ENCODE results near the gene ZDHHC5. TPM values are rescaled to one million over a fixed set of nuclear protein-coding genes. Genes with fewer than 3 reads are reported as not detected.
A peak's percentile ranks its signal among the peaks of the same experiment; 100 is the strongest.

Gene ZDHHC5
- total RNA-seq, 1 donor from 2014 or later: 60.7 TPM

DNA sequence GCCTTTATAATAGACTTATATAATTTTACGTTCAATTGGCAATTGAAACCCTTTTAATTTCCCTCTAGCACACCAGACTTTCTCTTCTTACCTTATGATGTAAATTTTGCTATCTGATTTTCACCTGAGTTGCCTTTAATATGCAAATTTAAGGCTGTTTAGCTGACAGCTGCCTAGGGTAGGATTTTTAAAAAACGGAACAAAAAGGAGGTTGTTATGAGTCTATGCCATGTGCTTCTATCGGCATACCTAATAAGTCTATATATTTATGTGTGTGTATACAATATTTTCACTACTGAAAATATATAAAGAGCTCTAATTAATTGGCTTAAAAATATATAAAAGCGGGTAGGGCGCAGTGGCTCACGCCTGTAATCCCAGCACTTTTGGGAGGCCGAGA is 61.6 kb downstream of the ZDHHC5 start:
- no peak for DNase-seq (ENCODE audit: low spot score)

GRCh38 chr11:57732661-57733060 is 64.7 kb downstream of the ZDHHC5 start:
- no peak for DNase-seq (ENCODE audit: low spot score)

DNA sequence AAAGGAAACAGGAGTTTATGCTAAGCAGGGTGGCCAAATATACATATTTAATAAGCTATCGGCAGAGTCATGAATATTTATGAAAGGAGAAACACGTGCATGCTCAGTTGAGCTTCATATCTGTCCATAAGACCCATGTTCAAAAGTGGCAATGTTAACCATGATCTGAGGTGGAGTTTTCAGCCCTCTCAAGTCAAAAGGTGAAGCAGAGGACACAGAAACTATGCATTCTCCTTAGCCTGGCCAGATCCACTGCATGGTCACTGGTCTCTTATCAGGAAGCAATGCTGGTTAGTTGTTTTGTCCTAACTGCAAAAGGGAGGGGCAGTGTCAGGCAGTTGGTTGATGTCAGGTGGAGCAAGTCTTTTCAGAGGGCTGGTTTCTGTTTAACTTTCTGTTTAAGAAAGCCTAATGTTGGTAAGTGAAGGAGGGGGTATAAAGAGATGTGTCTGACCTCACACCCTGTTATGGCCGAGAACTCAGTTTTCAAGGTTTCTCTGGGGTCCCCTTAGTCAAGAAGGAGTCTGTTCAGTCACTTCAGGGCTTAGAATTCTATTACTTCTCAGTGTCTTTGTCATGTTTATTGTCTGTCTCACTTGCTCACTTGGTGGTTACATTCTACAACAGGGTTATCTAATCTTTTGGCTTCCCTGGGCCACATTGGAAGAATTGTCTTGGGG is 67.8 kb downstream of the ZDHHC5 start:
- peak; percentile 12 for DNase-seq (ENCODE audit: low spot score)

GRCh38 chr11:57741132-57742086 is 73.5 kb downstream of the ZDHHC5 start, which contains the start of gene SELENOH:
Gene SELENOH (plus strand): TSS chr11:57741491. CDS start chr11:57741596, 105 bp downstream.
- peak; percentile 96 for DNase-seq (ENCODE audit: low spot score)

- DNase-seq (ENCODE audit: low spot score): no peak
Observed at GRCh38 chr11:57742087-57742452, 74.2 kb downstream of the ZDHHC5 start.

DNA sequence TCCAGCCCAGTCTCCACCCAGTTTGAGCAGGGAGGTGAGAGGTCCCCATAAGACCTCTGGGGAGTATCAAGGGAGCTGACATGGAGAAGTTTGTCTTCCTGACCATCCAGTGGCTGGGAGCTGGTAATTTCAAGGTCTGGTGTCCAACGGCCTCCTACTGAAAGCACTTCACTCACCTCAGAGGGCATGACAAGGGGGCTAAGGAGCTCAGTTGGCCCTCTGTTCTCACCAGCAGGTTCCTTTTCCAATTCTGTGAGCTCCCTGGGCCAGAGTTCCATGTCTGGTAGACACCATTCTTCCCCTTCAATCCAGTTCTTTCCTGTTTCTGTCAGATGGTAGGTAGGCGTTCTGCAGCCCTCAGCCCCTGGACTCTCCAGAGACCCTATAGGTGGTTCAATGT is 76.4 kb downstream of the ZDHHC5 start:
- DNase-seq (ENCODE audit: low spot score): no peak

DNA sequence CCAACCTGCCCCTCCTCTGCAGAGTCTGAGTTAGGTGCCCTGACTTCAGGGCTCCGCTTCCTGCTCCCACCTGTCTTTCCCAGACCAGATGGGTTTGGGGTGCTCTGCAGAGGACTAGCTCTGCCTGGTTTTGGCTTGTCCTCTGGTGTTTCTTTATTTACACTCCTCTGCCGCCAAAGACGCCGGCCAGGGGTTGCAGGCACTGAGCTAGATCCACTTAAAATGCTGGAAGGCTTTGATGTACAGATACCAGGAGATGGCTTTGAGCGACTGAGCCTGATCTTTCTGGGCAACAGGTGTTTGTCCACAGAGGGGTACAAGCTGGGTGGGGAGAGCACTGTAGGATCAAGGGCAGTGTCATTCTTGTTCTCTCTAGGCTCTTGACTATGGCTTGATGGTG is 77.3 kb downstream of the ZDHHC5 start:
- DNase-seq (ENCODE audit: low spot score): no peak

GRCh38 chr11:57746920-57747319 is 79.0 kb downstream of the ZDHHC5 start:
- DNase-seq (ENCODE audit: low spot score): no peak

Other genes with a start within 250 kb of the ZDHHC5 start
- 39.5 TPM for gene SLC43A3, start 241.0 kb upstream of the ZDHHC5 start, total RNA-seq
- 19.2 TPM for gene RTN4RL2, start 207.6 kb upstream of the ZDHHC5 start, total RNA-seq
- 89.5 TPM for gene SLC43A1, start 152.4 kb upstream of the ZDHHC5 start, total RNA-seq
- 31.2 TPM for gene TIMM10, start 137.4 kb upstream of the ZDHHC5 start, total RNA-seq
- not detected for gene SMTNL1, start 130.5 kb upstream of the ZDHHC5 start, total RNA-seq
- 71.9 TPM for gene UBE2L6, start 100.4 kb upstream of the ZDHHC5 start, total RNA-seq
- 614 TPM for gene SERPING1, start 70.4 kb upstream of the ZDHHC5 start, total RNA-seq
- 1.9 TPM for gene YPEL4, start 18.2 kb upstream of the ZDHHC5 start, total RNA-seq
- gene CLP1, start 10.4 kb upstream of the ZDHHC5 start, total RNA-seq: 10.3 TPM
- gene MED19, start 44.1 kb downstream of the ZDHHC5 start, total RNA-seq: 15.6 TPM
- gene TMX2, start 44.5 kb downstream of the ZDHHC5 start, total RNA-seq: 72.3 TPM
- 120 TPM for gene SELENOH, start 73.4 kb downstream of the ZDHHC5 start, total RNA-seq
- not detected for gene BTBD18, start 83.7 kb downstream of the ZDHHC5 start, total RNA-seq
- 238 TPM for gene CTNND1, start 93.7 kb downstream of the ZDHHC5 start, total RNA-seq